Spinal cord (tissue), 10 donors: ENCODE data around the gene SNRNP27. TPM values are rescaled to one million over a fixed set of nuclear protein-coding genes. Genes with fewer than 3 reads are reported as not detected.

ENCODE experiments used
- DNase-seq, 6 donors: peaks; one replicate each; pipeline versions ENCODE4 v3.0.0 to v3.0.0-alpha.2; 2013 to 2015; ENCODE audit warnings: low spot score in 6 of 6, low read depth in 4 of 6
- H3K27ac ChIP-seq: one replicate; pipeline ENCODE4 v1.5.1; 2013; ENCODE audit warnings: low read depth, low read length, control low read depth
- H3K27me3 ChIP-seq: one replicate; pipeline ENCODE4 v1.6.1; 2013; ENCODE audit warnings: low read length; ENCODE audit not compliant: control insufficient read depth, insufficient read depth
- H3K36me3 ChIP-seq: one replicate; pipeline ENCODE4 v1.6.1; 2013; ENCODE audit warnings: low read length; ENCODE audit not compliant: control insufficient read depth, insufficient read depth
- H3K4me1 ChIP-seq: one replicate; pipeline ENCODE4 v1.6.1; 2013; ENCODE audit warnings: low read length; ENCODE audit not compliant: control insufficient read depth, insufficient read depth
- H3K4me3 ChIP-seq: one replicate; pipeline ENCODE4 v1.5.1; 2013; ENCODE audit warnings: low read depth, low read length, control low read depth
- H3K9me3 ChIP-seq: one replicate; pipeline ENCODE4 v1.6.1; 2013; ENCODE audit warnings: low read length; ENCODE audit not compliant: control insufficient read depth, insufficient read depth
- WGBS: methylation state at CpG from one replicate; pipeline ENCODE4 v1.1.5; 2013; ENCODE audit warnings: missing lambda C conversion rate; ENCODE audit not compliant: insufficient coverage; 5-methylcytosine and 5-hydroxymethylcytosine counted together
- polyA plus RNA-seq, 2 donors: library from polyadenylated mRNA; unstranded; fragments of 120-200 nt; gene quantifications; one replicate each; pipeline ENCODE4 v1.2.1, GENCODE V29; 2013; ENCODE audit not compliant: insufficient read length in 2 of 2
- small RNA-seq: library from RNA; depleted of rRNA; stranded (forward); fragments of <200 nt; gene quantifications from one replicate; pipeline ENCODE3, GENCODE V24; 2014; ENCODE audit warnings: low replicate concordance
- total RNA-seq, 2 donors: library from RNA; depleted of rRNA in 1 of 2; stranded (reverse); fragments of 120-200 nt in 1 of 2; fragments of >200 nt in 1 of 2; gene quantifications; one replicate each; pipeline versions ENCODE4 v1.2.3 to v1.2.4, GENCODE V29; 2013 to 2014
- donor health status: healthy.

Gene SNRNP27
- total and polyA plus RNA-seq, 4 donors: 57.0 to 95.8 (median 80.4) TPM

- Histone ChIP-seq H3K27me3 (no peaks in the 10 kb centered on the region), H3K4me3 (no peak overlapping the region), H3K36me3 (peaks cover 9% of the 10 kb centered on the region), H3K27ac (no peak overlapping the region), H3K4me1 (peaks cover 12% of the 10 kb centered on the region), H3K9me3 (no peaks in the 10 kb centered on the region)
- WGBS: 84% methylated on average over 5 of the region's 6 CpGs
- DNase-seq: no peak
These were observed 58.8 kb downstream of the SNRNP27 start for GRCh38 chr2:69952336-69953115.

GRCh38 chr2:69954084-69954483 is 60.3 kb downstream of the SNRNP27 start:
- WGBS: no CpG with 5 or more reads among the region's 1 CpG
- Histone ChIP-seq H3K36me3 (peaks cover 2% of the 10 kb centered on the region), H3K4me3 (no peak overlapping the region), H3K4me1 (no peaks in the 10 kb centered on the region), H3K9me3 (no peaks in the 10 kb centered on the region), H3K27ac (no peak overlapping the region), H3K27me3 (no peaks in the 10 kb centered on the region)
- no peak for DNase-seq

Small RNA genes lying within 50 kb of the gene (small RNA-seq; reads per million reads assigned to genes)
- not detected for gene RPL23AP92

Other genes with a start within 250 kb of the SNRNP27 start
- 10 to 100 TPM; 19.8 to 61.4 TPM for gene ANXA4, start 151.8 kb upstream of the SNRNP27 start, total RNA-seq
- gene ANXA4, start 151.8 kb upstream of the SNRNP27 start, polyA plus RNA-seq: 10 to 100 TPM; 19.5 to 25.4 TPM
- 10 to 100 TPM; 13.4 to 17.2 TPM for gene GMCL1, start 64.3 kb upstream of the SNRNP27 start, total RNA-seq
- gene GMCL1, start 64.3 kb upstream of the SNRNP27 start, polyA plus RNA-seq: 10 to 100 TPM; 12.7 to 14.8 TPM
- 10 to 100 TPM in 1 of 2 donors, 1 to 10 TPM in 1; 5.4 to 27.2 TPM for gene MXD1, start 21.2 kb downstream of the SNRNP27 start, total RNA-seq
- gene MXD1, start 21.2 kb downstream of the SNRNP27 start, polyA plus RNA-seq: 10 to 100 TPM; 16.2 to 18.1 TPM
- 1 to 10 TPM; 3.1 to 4.9 TPM for gene ASPRV1, start 67.7 kb downstream of the SNRNP27 start, total RNA-seq
- gene ASPRV1, start 67.7 kb downstream of the SNRNP27 start, polyA plus RNA-seq: 1 to 10 TPM; 7.0 to 7.7 TPM
- 10 to 100 TPM; 41.8 to 57.1 TPM for gene PCBP1, start 193.5 kb downstream of the SNRNP27 start, total RNA-seq
- gene PCBP1, start 193.5 kb downstream of the SNRNP27 start, polyA plus RNA-seq: 100 to 1,000 TPM; 251 to 265 TPM